Measurements from ENCODE around the gene INO80.

The INO80 gene

GRCh38 chr15:41066516-41066915 is 49.6 kb downstream of the INO80 start:
- no peak overlapping the region for H3K4me2 ChIP-seq
- H3K27ac ChIP-seq: no peak overlapping the region
- H3K79me2 ChIP-seq (ENCODE audit: insufficient read depth, low read depth): no peaks in the 10 kb centered on the region
- H3K27me3 ChIP-seq (ENCODE audit: insufficient read depth, low read depth): no peaks in the 10 kb centered on the region
- H3K4me1 ChIP-seq (ENCODE audit: low read depth, poor library complexity, severe bottlenecking): no peaks in the 10 kb centered on the region
- TF ChIP-seq CTCF (conservative IDR thresholded peaks at IDR 0.05; ENCODE audit: low read depth, low read length): no peak
- H4K20me1 ChIP-seq (ENCODE audit: insufficient read depth): no peaks in the 10 kb centered on the region
- H3K4me3 ChIP-seq (IDR thresholded peaks at IDR 0.05; ENCODE audit: insufficient read depth, low read depth, low read length): no peak overlapping the region
- peaks cover 6% of the 10 kb centered on the region; the same call in 1 of the 2 replicates for H3K36me3 ChIP-seq (ENCODE audit: insufficient read depth)
- H2AFZ ChIP-seq (ENCODE audit: low read depth): no peak overlapping the region
- H3K9ac ChIP-seq: no peak overlapping the region

- Histone ChIP-seq H3K4me2 (no peak overlapping the region), H2AFZ (ENCODE audit: low read depth) (no peak overlapping the region), H3K9ac (no peak overlapping the region), H3K79me2 (ENCODE audit: insufficient read depth, low read depth) (no peaks in the 10 kb centered on the region), H3K4me1 (ENCODE audit: low read depth, poor library complexity, severe bottlenecking) (no peaks in the 10 kb centered on the region), H3K36me3 (ENCODE audit: insufficient read depth) (no peaks in the 10 kb centered on the region; the same call in 1 of the 2 replicates), H3K27me3 (ENCODE audit: insufficient read depth, low read depth) (no peaks in the 10 kb centered on the region), H3K27ac (no peak overlapping the region), H3K4me3 (IDR thresholded peaks at IDR 0.05; ENCODE audit: insufficient read depth, low read depth, low read length) (no peak overlapping the region), H4K20me1 (ENCODE audit: insufficient read depth) (no peaks in the 10 kb centered on the region)
- TF ChIP-seq CTCF (conservative IDR thresholded peaks at IDR 0.05; ENCODE audit: low read depth, low read length): no peak
Measured at GRCh38 chr15:41061667-41062066, 54.4 kb downstream of the INO80 start.

- Histone ChIP-seq H3K79me2 (ENCODE audit: insufficient read depth, low read depth) (no peaks in the 10 kb centered on the region), H3K36me3 (ENCODE audit: insufficient read depth) (no peaks in the 10 kb centered on the region; the same call in 1 of the 2 replicates), H2AFZ (ENCODE audit: low read depth) (no peak overlapping the region), H3K4me3 (IDR thresholded peaks at IDR 0.05; ENCODE audit: insufficient read depth, low read depth, low read length) (no peak overlapping the region), H4K20me1 (ENCODE audit: insufficient read depth) (no peaks in the 10 kb centered on the region), H3K27ac (no peak overlapping the region), H3K4me1 (ENCODE audit: low read depth, poor library complexity, severe bottlenecking) (no peaks in the 10 kb centered on the region), H3K27me3 (ENCODE audit: insufficient read depth, low read depth) (no peaks in the 10 kb centered on the region), H3K9ac (no peak overlapping the region), H3K4me2 (no peak overlapping the region)
- TF ChIP-seq CTCF (conservative IDR thresholded peaks at IDR 0.05; ENCODE audit: low read depth, low read length): no peak
Measured at GRCh38 chr15:41060505-41060904, 55.6 kb downstream of the INO80 start.

GRCh38 chr15:41056810-41057209 is 59.3 kb downstream of the INO80 start:
- H3K4me1 ChIP-seq (ENCODE audit: low read depth, poor library complexity, severe bottlenecking): no peaks in the 10 kb centered on the region
- H3K27me3 ChIP-seq (ENCODE audit: insufficient read depth, low read depth): no peaks in the 10 kb centered on the region
- no peak overlapping the region for H3K9ac ChIP-seq
- no peak overlapping the region for H3K4me3 ChIP-seq (IDR thresholded peaks at IDR 0.05; ENCODE audit: insufficient read depth, low read depth, low read length)
- no peak overlapping the region for H3K4me2 ChIP-seq
- H4K20me1 ChIP-seq (ENCODE audit: insufficient read depth): no peaks in the 10 kb centered on the region
- H2AFZ ChIP-seq (ENCODE audit: low read depth): no peak overlapping the region
- H3K27ac ChIP-seq: no peak overlapping the region
- no peaks in the 10 kb centered on the region for H3K36me3 ChIP-seq (ENCODE audit: insufficient read depth)
- no peak for TF ChIP-seq CTCF (conservative IDR thresholded peaks at IDR 0.05; ENCODE audit: low read depth, low read length)
- no peaks in the 10 kb centered on the region for H3K79me2 ChIP-seq (ENCODE audit: insufficient read depth, low read depth)

Measured in KMS-11 (cell line).